GM20000 (cell line): ENCODE data around the gene PCDHGC3.

Experiments used
- DNase-seq: peaks from one replicate; pipeline ENCODE4 v3.0.0; 2012; ENCODE audit warnings: low spot score
- CTCF ChIP-seq: IDR thresholded peaks from 2 replicates; pipeline ENCODE4 v1.5.1; 2012; ENCODE audit warnings: mild to moderate bottlenecking, control low read depth; ENCODE audit errors: extremely low read depth, missing control alignments

PCDHGC3 gene

GRCh38 chr5:141439411-141440141, 36.2 kb upstream of the PCDHGC3 start:
- no peak for TF ChIP-seq CTCF
- DNase-seq: no peak

GRCh38 chr5:141440341-141440740, 35.4 kb upstream of the PCDHGC3 start:
- TF ChIP-seq CTCF: no peak
- DNase-seq: no peak

GRCh38 chr5:141441571-141442170, 34.1 kb upstream of the PCDHGC3 start:
- no peak for DNase-seq
- no peak for TF ChIP-seq CTCF

- no peak for DNase-seq
- TF ChIP-seq CTCF: no peak
These were observed 10.4 kb upstream of the PCDHGC3 start for GRCh38 chr5:141465351-141465750.

GRCh38 chr5:141476132-141476911, 556 bp downstream of the PCDHGC3 start:
- TF ChIP-seq CTCF: no peak
- peak; percentile 40 for DNase-seq

GRCh38 chr5:141477044-141477575, 1.3 kb downstream of the PCDHGC3 start:
- TF ChIP-seq CTCF: no peak

GRCh38 chr5:141477815-141478214, 2.0 kb downstream of the PCDHGC3 start:
- no peak for DNase-seq
- no peak for TF ChIP-seq CTCF

More at GRCh38 chr5:141477044-141477575, 1.3 kb downstream of the PCDHGC3 start:
- DNase-seq: peak; percentile 21
